Parathyroid adenoma (tissue), 2 donors: ENCODE measurements around the gene IFNA8.

ENCODE experiments used
- H2AFZ ChIP-seq: fragments of 300-600 bp; sonication (generic); one replicate; pipeline ENCODE4 v1.7.0; 2017; ENCODE audit warnings: antibody characterized with exemption, mild to moderate bottlenecking
- H3K27ac ChIP-seq: fragments of 300-600 bp; sonication (generic); one replicate; pipeline ENCODE4 v1.7.0; 2017
- H3K27me3 ChIP-seq: fragments of 300-600 bp; sonication (generic); one replicate; pipeline ENCODE4 v1.7.0; 2017; ENCODE audit warnings: low read length; ENCODE audit not compliant: control insufficient read depth, insufficient read depth
- H3K36me3 ChIP-seq: fragments of 300-600 bp; sonication (generic); one replicate; pipeline ENCODE4 v1.7.0; 2017; ENCODE audit warnings: low read length; ENCODE audit not compliant: control insufficient read depth, insufficient read depth
- H3K4me1 ChIP-seq: fragments of 300-600 bp; sonication (generic); one replicate; pipeline ENCODE4 v1.7.0; 2017; ENCODE audit warnings: control low read depth
- H3K4me2 ChIP-seq: fragments of 300-600 bp; sonication (generic); one replicate; pipeline ENCODE4 v1.7.0; 2017; ENCODE audit warnings: low read length
- H3K4me3 ChIP-seq: fragments of 300-600 bp; sonication (generic); one replicate; pipeline ENCODE4 v1.7.0; 2017; ENCODE audit warnings: low read depth, low read length
- H3K79me2 ChIP-seq: fragments of 300-600 bp; sonication (generic); one replicate; pipeline ENCODE4 v1.7.0; 2017; ENCODE audit warnings: control low read depth
- H3K9ac ChIP-seq: fragments of 300-600 bp; sonication (generic); one replicate; pipeline ENCODE4 v1.7.0; 2017; ENCODE audit warnings: mild to moderate bottlenecking
- H3K9me3 ChIP-seq: fragments of 300-600 bp; sonication (generic); one replicate; pipeline ENCODE4 v1.7.0; 2017; ENCODE audit warnings: low read length; ENCODE audit not compliant: control insufficient read depth
- TF ChIP-seq, protein P1 (sequence below): fragments of 300-600 bp; sonication (generic); IDR thresholded peaks from one replicate; pipeline ENCODE4 v1.7.0; 2017; ENCODE audit warnings: antibody characterized with exemption, mild to moderate bottlenecking
- donor health status: primary hyperparathyroidism.

IFNA8 gene

DNA sequence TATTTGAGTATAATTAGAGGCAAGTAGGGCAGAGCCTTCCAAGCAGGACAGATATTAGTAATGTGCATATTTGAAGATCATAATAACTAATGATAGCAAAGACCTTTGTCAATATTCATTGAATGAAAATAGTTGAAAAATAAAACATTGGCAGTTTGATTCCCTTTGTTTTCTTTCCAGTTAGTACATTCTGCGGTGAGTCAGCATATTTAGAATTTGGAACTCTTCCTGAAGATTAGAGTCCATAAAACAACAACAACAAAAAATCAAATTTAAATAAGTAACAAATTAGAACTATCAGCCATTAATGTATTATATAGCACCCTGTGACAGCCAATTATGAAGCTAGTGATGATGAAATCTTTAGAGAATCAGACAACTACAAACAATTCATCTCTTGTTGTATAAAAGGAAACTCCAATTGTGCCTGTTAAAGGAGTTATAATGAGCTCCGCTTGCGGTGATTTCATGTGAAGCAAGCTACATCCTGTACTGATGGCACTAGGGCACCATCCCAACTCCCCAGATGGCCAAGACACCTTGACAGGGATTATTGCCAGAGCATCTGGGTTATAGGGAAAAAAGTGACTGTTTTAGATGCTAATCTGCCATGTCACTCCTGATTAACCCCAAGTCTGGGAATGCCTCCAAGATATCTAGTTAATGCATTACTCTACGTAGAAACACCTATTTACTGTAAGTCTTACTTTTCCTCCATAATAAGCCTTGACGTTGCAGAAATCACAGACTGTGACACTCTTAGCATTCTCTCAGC, 6.8 kb downstream of the IFNA8 start:
- Histone ChIP-seq H2AFZ (no peak overlapping the region), H3K36me3 (no peaks in the 10 kb centered on the region), H3K27ac (no peak overlapping the region), H3K4me2 (no peak overlapping the region), H3K79me2 (no peaks in the 10 kb centered on the region), H3K27me3 (no peaks in the 10 kb centered on the region), H3K9ac (no peak overlapping the region), H3K4me1 (no peaks in the 10 kb centered on the region), H3K9me3 (no peaks in the 10 kb centered on the region), H3K4me3 (no peak overlapping the region)
- TF ChIP-seq, protein P1, sequence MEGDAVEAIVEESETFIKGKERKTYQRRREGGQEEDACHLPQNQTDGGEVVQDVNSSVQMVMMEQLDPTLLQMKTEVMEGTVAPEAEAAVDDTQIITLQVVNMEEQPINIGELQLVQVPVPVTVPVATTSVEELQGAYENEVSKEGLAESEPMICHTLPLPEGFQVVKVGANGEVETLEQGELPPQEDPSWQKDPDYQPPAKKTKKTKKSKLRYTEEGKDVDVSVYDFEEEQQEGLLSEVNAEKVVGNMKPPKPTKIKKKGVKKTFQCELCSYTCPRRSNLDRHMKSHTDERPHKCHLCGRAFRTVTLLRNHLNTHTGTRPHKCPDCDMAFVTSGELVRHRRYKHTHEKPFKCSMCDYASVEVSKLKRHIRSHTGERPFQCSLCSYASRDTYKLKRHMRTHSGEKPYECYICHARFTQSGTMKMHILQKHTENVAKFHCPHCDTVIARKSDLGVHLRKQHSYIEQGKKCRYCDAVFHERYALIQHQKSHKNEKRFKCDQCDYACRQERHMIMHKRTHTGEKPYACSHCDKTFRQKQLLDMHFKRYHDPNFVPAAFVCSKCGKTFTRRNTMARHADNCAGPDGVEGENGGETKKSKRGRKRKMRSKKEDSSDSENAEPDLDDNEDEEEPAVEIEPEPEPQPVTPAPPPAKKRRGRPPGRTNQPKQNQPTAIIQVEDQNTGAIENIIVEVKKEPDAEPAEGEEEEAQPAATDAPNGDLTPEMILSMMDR, result no peak

DNA sequence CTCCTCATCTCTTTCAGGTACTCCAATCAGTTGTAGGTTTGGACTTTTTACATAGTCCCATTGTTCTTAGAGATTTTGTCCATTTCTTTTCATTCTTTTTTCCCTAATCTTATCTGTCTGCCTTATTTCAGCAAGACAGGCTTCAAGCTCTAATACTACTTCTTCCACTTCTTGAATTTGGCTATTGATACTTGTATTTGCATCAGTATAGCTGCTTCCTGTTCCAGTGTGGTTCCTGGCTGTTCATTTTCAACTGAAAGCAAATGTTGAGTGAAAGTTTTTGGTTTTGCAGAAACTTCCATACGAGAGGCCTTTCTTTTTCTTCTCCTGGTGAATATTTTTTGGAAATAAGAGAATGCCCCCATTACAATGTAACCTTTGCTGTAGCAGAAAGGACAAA, 19.3 kb downstream of the IFNA8 start:
- Histone ChIP-seq H3K4me3 (no peak overlapping the region), H3K4me1 (no peaks in the 10 kb centered on the region), H2AFZ (no peak overlapping the region), H3K27ac (no peak overlapping the region), H3K27me3 (no peaks in the 10 kb centered on the region), H3K4me2 (no peak overlapping the region), H3K79me2 (no peaks in the 10 kb centered on the region), H3K9ac (no peak overlapping the region), H3K9me3 (no peaks in the 10 kb centered on the region), H3K36me3 (peaks cover 3% of the 10 kb centered on the region)
- TF ChIP-seq, protein P1, result no peak

DNA sequence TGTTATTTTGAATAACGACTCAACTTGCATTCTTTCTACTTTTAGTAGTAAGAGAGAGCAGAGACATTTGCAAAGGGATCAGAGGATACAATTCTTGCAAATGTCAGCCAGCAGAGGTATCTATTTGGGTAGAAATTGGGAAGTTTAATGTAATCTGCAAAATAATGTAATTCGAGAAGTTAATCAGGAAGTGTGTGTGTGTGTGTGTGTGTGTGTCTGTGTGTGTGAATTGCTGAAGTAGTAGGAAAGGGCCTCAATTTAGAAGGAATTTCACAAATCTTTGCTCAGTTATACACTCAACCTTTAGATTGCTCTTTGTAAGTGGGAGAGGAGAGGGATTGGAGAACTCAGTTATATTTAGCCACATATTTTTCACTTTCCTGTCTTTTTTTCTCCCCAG, 20.3 kb downstream of the IFNA8 start:
- H3K27me3 ChIP-seq, result no peaks in the 10 kb centered on the region
- no peak overlapping the region for H3K4me2 ChIP-seq
- no peaks in the 10 kb centered on the region for H3K9me3 ChIP-seq
- no peaks in the 10 kb centered on the region for H3K4me1 ChIP-seq
- TF ChIP-seq, protein P1, result no peak
- no peak overlapping the region for H3K9ac ChIP-seq
- no peak overlapping the region for H2AFZ ChIP-seq
- H3K27ac ChIP-seq, result no peak overlapping the region
- H3K79me2 ChIP-seq, result no peaks in the 10 kb centered on the region
- no peak overlapping the region for H3K4me3 ChIP-seq
- H3K36me3 ChIP-seq, result peaks cover 3% of the 10 kb centered on the region

DNA sequence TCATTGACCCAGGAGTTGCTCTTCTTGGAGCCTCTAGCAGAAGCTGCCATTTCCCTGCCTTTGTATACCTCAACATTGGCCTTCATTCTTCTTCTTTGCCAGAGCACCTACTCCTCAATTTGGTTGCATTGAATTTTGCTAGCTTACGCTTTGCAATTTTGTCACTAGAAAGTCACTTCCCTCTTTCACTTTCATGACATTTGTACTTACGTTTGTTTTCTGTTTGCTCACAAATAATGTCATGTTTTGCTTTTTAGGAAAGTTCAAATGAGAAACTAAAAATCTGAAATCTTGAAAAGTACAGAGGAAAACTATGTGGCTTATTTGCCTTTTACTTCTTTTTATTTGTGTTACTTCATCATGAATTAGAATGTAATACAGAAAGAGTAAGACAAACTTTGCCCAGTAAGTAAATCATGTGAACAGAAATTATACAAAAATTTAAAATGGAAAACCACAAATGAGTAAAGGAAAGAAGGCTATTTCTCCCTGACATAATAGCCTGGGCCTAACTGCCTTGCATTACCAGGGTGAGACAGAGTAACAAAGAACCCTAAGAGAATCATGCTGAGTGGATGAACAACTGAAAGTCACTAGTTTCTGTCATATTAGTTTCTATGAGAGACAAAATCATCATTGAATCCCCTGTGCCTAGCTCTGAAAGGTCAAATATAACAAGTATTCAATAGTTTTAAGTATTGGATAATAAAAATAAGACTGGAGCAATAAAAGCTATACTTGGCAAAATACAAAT, 23.9 kb downstream of the IFNA8 start:
- no peak overlapping the region for H3K9ac ChIP-seq
- no peak overlapping the region for H3K4me3 ChIP-seq
- peaks cover 3% of the 10 kb centered on the region for H3K36me3 ChIP-seq
- TF ChIP-seq, protein P1, result no peak
- H3K27me3 ChIP-seq, result no peaks in the 10 kb centered on the region
- no peaks in the 10 kb centered on the region for H3K79me2 ChIP-seq
- H2AFZ ChIP-seq, result no peak overlapping the region
- H3K4me2 ChIP-seq, result no peak overlapping the region
- no peaks in the 10 kb centered on the region for H3K9me3 ChIP-seq
- H3K27ac ChIP-seq, result no peak overlapping the region
- no peaks in the 10 kb centered on the region for H3K4me1 ChIP-seq
